Sigmoid colon (tissue), 4 donors: ENCODE data around the gene CFAP161.

Experiments used
- CTCF ChIP-seq, 4 experiments: fragments of 450-650 bp in 3 of 4; fragments of 200-600 bp in 1 of 4; IDR thresholded peaks; one replicate each; pipeline ENCODE4 v1.5.1; 2016 to 2019; ENCODE audit warnings: antibody characterized with exemption in 4 of 4, mild to moderate bottlenecking in 3 of 4, moderate library complexity in 2 of 4
- EP300 ChIP-seq, 4 donors: sonication (generic); formaldehyde crosslinking; IDR thresholded peaks; one replicate each; pipeline ENCODE4 v1.6.1; 2017; ENCODE audit warnings: antibody characterized with exemption in 4 of 4
- POLR2A ChIP-seq, 2 donors: fragments of 450-650 bp; IDR thresholded peaks; one replicate each; pipeline ENCODE4 v1.6.1; 2016; ENCODE audit warnings: antibody characterized with exemption in 2 of 2, mild to moderate bottlenecking in 2 of 2, moderate library complexity in 2 of 2

GRCh38 chr15:81097116-81097889, 36.8 kb upstream of the CFAP161 start:
- TF ChIP-seq EP300 (IDR thresholded peaks at IDR 0.05) (no peak), CTCF (IDR thresholded peaks at IDR 0.05) (no peak), POLR2A (IDR thresholded peaks at IDR 0.05) (no peak)
